AG09319 (cell line): ENCODE data around the gene GNB2.

ENCODE experiments used
- DNase-seq: peaks from one replicate; pipeline ENCODE4 v3.0.0-alpha.2; 2010; ENCODE audit warnings: low read depth; ENCODE audit errors: extremely low read depth
- TF ChIP-seq, protein P1 (sequence below): IDR thresholded peaks from 2 replicates; pipeline ENCODE4 v1.5.1; 2011; ENCODE audit warnings: low read depth, mild to moderate bottlenecking, inconsistent platforms, low read length, moderate library complexity

GNB2 gene

DNA sequence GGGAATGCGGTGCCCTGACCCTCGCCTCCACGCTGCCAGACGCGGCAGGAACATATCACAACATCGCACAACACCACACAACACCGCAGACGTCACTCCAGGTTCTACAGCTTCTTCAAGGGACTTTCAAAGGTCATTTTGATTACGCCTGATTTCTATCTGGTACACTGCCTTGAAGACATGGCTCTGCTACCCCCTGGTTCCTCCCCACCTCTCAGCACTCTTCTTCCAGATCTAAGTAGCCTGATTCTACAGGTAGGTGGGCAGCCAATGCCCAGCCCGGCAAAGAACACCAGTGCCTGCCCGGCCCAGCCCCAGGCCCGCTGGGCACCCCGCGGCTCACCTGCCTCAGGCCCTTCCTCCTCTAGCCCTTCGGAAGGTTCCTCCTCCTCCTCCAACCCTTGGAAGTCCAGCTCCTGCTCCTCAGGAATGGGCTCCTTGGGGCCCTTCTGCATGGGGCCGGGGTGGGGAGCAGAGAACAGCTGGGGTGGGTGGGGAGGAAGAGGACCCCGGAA lies 12.1 kb downstream of the GNB2 start:
- TF ChIP-seq, protein P1, sequence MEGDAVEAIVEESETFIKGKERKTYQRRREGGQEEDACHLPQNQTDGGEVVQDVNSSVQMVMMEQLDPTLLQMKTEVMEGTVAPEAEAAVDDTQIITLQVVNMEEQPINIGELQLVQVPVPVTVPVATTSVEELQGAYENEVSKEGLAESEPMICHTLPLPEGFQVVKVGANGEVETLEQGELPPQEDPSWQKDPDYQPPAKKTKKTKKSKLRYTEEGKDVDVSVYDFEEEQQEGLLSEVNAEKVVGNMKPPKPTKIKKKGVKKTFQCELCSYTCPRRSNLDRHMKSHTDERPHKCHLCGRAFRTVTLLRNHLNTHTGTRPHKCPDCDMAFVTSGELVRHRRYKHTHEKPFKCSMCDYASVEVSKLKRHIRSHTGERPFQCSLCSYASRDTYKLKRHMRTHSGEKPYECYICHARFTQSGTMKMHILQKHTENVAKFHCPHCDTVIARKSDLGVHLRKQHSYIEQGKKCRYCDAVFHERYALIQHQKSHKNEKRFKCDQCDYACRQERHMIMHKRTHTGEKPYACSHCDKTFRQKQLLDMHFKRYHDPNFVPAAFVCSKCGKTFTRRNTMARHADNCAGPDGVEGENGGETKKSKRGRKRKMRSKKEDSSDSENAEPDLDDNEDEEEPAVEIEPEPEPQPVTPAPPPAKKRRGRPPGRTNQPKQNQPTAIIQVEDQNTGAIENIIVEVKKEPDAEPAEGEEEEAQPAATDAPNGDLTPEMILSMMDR: no peak
- no peak for DNase-seq

DNA sequence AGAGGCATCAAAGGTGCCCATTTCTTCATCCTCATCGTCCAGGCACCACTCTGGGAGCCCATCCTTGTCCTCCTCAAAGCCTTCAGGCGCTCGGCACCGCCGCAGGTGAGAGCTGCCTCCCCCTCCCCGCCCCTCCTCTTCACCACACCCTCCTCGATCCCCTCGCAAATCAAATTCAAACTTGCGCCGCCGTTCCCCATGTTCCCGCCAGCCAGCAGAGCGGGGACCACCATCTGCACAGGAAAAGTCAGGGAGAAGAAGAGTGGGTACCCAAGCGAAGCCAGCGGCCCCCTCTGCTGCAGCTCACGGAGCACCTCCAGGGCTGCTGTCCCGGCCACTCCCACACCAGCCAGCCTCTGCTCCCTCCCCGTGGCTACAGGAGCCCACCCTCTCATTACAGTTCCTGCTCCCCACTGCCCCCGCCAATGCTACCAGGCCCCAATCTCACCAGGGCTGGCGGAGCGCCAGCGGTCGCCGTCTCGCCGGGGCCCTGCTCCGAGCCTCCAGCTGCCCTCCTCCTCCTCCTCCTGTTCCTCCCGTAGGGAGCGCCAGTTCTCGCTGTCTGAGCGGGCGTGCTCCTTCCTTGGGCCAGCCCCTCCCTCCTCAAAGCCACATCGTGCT lies 12.8 kb downstream of the GNB2 start:
- TF ChIP-seq, protein P1: no peak
- no peak for DNase-seq

DNA sequence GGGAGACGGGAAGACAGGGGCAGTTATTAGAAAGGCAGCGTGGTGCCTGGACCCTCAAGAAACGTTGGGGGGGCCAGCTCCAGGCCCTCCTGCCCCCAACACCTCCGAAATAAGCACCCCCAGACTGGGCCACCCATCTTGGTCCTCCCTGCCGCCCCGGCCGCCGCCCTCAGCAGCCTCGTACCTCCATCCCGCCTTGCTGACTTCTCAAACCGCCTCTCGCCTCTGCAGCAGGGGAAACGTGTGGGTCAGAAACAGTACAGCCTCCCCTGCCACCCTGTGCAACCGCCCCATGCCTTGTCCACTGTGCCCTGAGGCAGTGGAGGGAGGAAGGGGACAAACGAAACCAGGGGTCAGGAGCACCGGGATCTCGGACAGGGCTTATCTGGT lies 13.3 kb downstream of the GNB2 start:
- TF ChIP-seq, protein P1: no peak
- no peak for DNase-seq

DNA sequence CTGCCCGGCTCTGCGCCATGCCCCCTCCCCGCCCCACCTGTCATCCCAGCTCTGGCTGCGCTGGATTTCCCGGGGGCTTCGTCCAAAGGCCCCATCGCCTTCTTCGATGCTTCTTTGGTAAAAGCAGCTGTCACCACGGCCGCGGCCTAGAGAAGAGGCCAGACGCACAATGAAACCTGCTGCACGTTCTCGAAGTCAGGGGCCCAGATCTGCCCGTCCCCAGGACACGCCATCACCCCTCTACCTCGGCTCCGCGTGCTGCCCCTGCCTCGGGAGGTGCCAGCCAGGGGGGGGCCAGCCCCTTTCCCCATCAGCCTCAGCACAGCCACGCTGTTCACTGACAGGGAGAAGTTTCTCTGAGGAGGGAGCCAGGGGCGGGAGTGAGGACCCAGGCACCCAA lies 13.7 kb downstream of the GNB2 start:
- DNase-seq: no peak
- TF ChIP-seq, protein P1: no peak

DNA sequence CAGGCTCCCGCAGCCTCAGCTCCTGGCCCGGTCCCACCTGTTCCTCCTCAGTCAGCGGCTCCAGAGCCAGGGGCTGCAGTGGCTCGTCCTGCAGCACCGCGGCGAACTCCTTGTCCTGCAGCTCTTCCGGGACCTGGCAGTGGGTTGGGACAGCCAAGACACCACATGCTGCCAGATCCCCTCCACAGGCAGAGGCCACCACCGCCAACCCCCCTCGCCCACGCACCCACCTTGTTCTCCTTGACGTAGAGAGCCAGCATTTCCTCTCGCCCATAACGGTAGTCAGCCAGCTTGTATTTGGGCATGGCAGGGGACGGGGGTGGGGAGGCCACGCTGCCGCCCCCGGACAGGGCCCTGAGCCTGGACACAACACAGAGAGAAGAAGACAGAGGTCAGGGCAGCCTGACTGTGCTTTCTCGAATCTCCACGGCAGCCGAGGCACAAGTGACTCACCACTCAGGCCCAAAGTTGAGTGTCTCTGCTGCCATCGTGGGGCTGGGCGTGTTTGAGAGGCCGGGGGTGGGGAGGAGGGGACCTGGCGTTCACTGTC lies 14.3 kb downstream of the GNB2 start:
- TF ChIP-seq, protein P1: no peak
- no peak for DNase-seq

DNA sequence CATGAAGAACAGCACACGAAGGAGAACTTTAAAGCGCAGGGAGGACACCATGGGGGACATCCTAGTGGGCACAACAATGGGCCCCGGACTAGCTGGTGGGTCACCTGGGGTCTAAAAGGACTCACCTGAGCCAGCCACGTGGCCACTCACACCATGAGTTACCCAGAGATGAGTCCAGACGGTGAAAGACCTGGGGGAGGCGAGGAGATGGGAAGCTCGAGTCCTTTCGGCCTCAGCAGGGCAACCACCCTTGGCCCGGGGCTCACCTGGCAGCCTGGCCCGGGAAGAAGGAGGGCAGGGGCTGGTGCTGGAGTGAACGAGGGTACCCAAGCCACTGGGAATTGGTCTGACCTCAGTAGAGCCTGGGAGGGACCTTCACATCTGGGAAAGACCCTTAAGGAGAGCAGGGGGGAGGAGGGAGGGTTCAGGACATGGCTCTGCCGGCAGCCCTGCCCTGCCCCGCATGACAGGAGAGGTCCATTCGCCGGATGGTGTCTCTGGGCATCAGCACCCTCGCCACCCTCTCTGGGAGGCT lies 14.9 kb downstream of the GNB2 start:
- TF ChIP-seq, protein P1: no peak
- DNase-seq: no peak

DNA sequence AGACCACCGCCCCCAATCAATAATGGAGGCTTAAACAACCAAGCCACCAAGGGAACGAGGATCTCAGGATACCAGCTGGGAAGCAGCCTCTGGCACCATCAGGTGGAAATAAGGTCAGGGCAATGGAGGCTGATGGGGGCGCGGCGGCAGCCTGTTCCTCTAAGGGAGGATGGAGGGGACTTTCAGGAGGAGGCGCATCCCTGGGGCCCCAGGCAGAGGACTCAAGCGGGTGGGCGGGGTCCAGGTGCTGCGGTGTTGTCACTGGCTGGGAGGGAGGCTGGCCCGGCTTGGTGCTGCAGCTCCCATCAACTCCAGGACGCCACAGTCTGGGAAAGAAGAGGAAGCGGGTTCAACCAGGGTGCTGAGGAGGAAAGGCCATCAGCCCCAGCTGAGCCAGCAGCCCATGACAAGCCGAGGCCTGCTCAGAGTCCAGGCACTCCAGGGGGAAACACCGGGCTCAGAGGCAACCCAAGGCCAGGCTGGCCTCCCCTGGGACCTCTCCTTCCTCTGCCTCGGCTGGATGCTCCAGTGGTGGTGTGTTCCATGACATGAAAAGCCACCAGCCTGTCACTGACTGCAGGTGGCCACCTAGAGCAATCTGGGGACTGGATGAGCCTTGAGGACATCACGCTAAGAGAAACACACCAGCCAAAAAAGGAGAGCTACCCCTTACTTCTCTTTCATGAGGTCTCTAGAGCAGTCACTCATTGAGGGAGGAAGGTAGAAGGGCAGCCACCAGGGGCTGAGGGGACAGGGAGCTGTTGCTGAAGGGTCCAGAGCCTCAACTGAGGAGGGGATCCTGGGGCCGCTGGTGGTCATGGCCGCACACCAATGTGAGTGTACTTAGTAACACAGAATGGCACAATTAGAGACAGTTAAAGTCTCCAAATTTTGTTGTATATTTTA lies 15.9 kb downstream of the GNB2 start:
- DNase-seq: no peak
- TF ChIP-seq, protein P1: no peak
